ENCODE measurements around the gene TRIM37. TPM values are rescaled to one million over a fixed set of nuclear protein-coding genes. Genes with fewer than 3 reads are reported as not detected.

TRIM37 gene
- total and polyA plus RNA-seq, 2 of the 8 experiments (the other 6 are each of a cell fraction or from before 2014, with no cell fraction given) = 38.2 to 57.0 TPM

DNA sequence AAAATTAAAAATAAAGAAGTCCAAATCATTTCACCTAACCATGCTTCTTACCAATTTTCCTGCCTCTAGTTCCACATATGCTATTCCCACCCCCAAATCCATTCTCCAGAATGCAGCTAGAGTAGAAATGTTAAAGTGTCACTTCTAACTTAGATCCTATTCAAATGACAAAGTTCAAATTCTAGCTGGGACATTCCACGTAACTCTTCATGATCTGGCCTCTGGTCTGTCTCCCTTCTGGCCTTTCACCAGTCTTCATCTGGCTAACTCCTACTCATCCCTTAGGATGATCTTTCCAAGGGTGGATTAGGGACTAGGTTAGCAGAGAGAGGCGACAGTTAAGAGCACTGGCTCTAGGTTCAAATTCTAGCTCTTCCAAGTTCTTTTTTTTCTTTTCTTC lies 97.9 kb downstream of the TRIM37 start:
- H3K18ac ChIP-seq (ENCODE audit: extremely low read depth, low read length) = no peak overlapping the region
- H3K56ac ChIP-seq (replicated peaks; ENCODE audit: insufficient read length, low read depth, low read length) = no peak overlapping the region
- H3K23ac ChIP-seq (ENCODE audit: insufficient read length) = no peak overlapping the region
- ChIA-PET POLR2A (ENCODE audit: partially characterized antibody) (interaction anchor here (1.4 to 2.0 kb wide), 2 partner anchors 297 to 377 kb away, joined by 4 to 7 read pairs; no protein-coding TSS in a partner anchor), CTCF (ENCODE audit: partially characterized antibody) (interaction anchor here (1.0 to 1.9 kb wide), 3 partner anchors 19 to 422 kb away, joined by 3 to 8 read pairs (median 5); no protein-coding TSS in a partner anchor)
- H2BK20ac ChIP-seq (ENCODE audit: low read length) = no peak overlapping the region
- no peak overlapping the region for H3K4ac ChIP-seq (replicated peaks; ENCODE audit: insufficient read length, low read depth, low read length)
- H3K27ac ChIP-seq (ENCODE audit: low read depth, low read length) = no peak overlapping the region
- no peak overlapping the region for H2BK5ac ChIP-seq (ENCODE audit: low read depth, low read length)
- H3K27me3 ChIP-seq (replicated peaks in 1 of 4; ENCODE audit: control insufficient read depth in 3 of 4, extremely low read depth in 1 of 4, insufficient read depth in 3 of 4, low read length in 3 of 4) = no peaks in the 10 kb centered on the region
- no peak overlapping the region for H2AK5ac ChIP-seq (ENCODE audit: low read depth, low read length)
- 85% methylated on average over 2 of the region's 2 CpGs; no CpG with 5 or more reads in 1 of the 2 experiments for WGBS, 2 experiments (ENCODE audit: extremely low coverage in 1 of 2, insufficient coverage in 1 of 2, insufficient read length in 1 of 2, insufficient replicate concordance in 2 of 2, low coverage in 1 of 2, low lambda C conversion rate in 2 of 2, missing lambda C conversion rate in 1 of 2)
- H3K14ac ChIP-seq (ENCODE audit: insufficient read length) = no peak overlapping the region
- no peaks in the 10 kb centered on the region for H4K20me1 ChIP-seq (replicated peaks in 1 of 2; ENCODE audit: control insufficient read depth in 1 of 2, insufficient read depth in 2 of 2, low read length in 2 of 2)
- no peaks in the 10 kb centered on the region for H3K4me1 ChIP-seq (replicated peaks in 1 of 4; ENCODE audit: control insufficient read depth in 3 of 4, insufficient read depth in 4 of 4, low read length in 3 of 4)
- no peak overlapping the region for H3K4me2 ChIP-seq (ENCODE audit: insufficient read depth in 1 of 2, low read depth in 2 of 2, low read length in 2 of 2)
- no peak overlapping the region for H2AFZ ChIP-seq (ENCODE audit: low read length)
- H3K9me3 ChIP-seq (ENCODE audit: insufficient read depth in 2 of 2, low read depth in 1 of 2, low read length in 1 of 2) = no peaks in the 10 kb centered on the region
- H2BK12ac ChIP-seq (ENCODE audit: low read depth, low read length) = no peak overlapping the region
- no peak overlapping the region for H2BK15ac ChIP-seq (ENCODE audit: low read length)
- H2BK120ac ChIP-seq (replicated peaks; ENCODE audit: low read depth, low read length) = no peak overlapping the region
- H4K8ac ChIP-seq (ENCODE audit: extremely low read depth, insufficient read depth, low read length) = no peak overlapping the region
- H4K91ac ChIP-seq (replicated peaks; ENCODE audit: insufficient read length, low read length) = no peak overlapping the region
- FAIRE-seq (no peak), DNase-seq (ENCODE audit: low read depth in 1 of 2, low spot score in 2 of 2) (no peak)
- no peak overlapping the region for H3K9ac ChIP-seq (replicated peaks in 1 of 4; ENCODE audit: extremely low read depth in 1 of 4, low read depth in 3 of 4, low read length in 3 of 4)
- no peak overlapping the region for H3K4me3 ChIP-seq (ENCODE audit: extremely low read depth in 1 of 4, insufficient read depth in 2 of 4, low read depth in 3 of 4, low read length in 4 of 4)
- peaks cover 0 to 25% (median 12%) of the 10 kb centered on the region in 4 experiments; a peak in 5 of 8 replicates for H3K36me3 ChIP-seq (ENCODE audit: control insufficient read depth in 2 of 4, insufficient read depth in 4 of 4, low read length in 3 of 4)
- H3K79me2 ChIP-seq (ENCODE audit: control insufficient read depth in 1 of 2, insufficient read depth in 2 of 2, low read length in 2 of 2) = no peaks in the 10 kb centered on the region
- no peaks in the 10 kb centered on the region for H3K23me2 ChIP-seq (ENCODE audit: low read depth, low read length)
- H3K79me1 ChIP-seq (ENCODE audit: low read depth, low read length) = no peaks in the 10 kb centered on the region
- H4K5ac ChIP-seq (ENCODE audit: insufficient read length, low read depth, low read length) = no peak overlapping the region
- TF ChIP-seq ZNF274 (IDR thresholded peaks at IDR 0.05; ENCODE audit: borderline replicate concordance, extremely low read depth, low read length) (no peak), CTBP2 (IDR thresholded peaks at IDR 0.05; ENCODE audit: borderline replicate concordance, insufficient read depth, insufficient read length, low read length) (no peak), RXRA (IDR thresholded peaks at IDR 0.05; ENCODE audit: insufficient read depth, low read depth, low read length) (no peak), SRF (IDR thresholded peaks at IDR 0.05; ENCODE audit: low read depth, low read length) (no peak), NANOG (IDR thresholded peaks at IDR 0.05; ENCODE audit: insufficient read depth, low read depth, low read length, poor library complexity, severe bottlenecking) (no peak), PHF8 (conservative IDR thresholded peaks at IDR 0.05; ENCODE audit: low read depth, low read length) (no peak), JUN (IDR thresholded peaks at IDR 0.05; ENCODE audit: low read depth, low read length) (no peak), GABPA (IDR thresholded peaks at IDR 0.05; ENCODE audit: borderline replicate concordance, insufficient read depth, low read length) (no peak), RBBP5 (IDR thresholded peaks at IDR 0.05; ENCODE audit: borderline replicate concordance, low read depth, low read length) (no peak), TAF7 (optimal IDR thresholded peaks at IDR 0.05; ENCODE audit: borderline replicate concordance, low read depth, low read length) (no peak), GTF2F1 (IDR thresholded peaks at IDR 0.05; ENCODE audit: borderline replicate concordance, low read depth, low read length) (no peak), SIRT6 (IDR thresholded peaks at IDR 0.05; ENCODE audit: low read length) (no peak)
- TF ChIP-seq, protein P1, sequence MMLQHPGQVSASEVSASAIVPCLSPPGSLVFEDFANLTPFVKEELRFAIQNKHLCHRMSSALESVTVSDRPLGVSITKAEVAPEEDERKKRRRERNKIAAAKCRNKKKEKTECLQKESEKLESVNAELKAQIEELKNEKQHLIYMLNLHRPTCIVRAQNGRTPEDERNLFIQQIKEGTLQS (IDR thresholded peaks at IDR 0.05; ENCODE audit: insufficient read depth, low read depth, low read length) = no peak

All from H1 (cell line).